GM21825 (cell line): ENCODE data around the gene CAMK1D.

Source experiments
- ATAC-seq: cut with Tn5 transposase; IDR thresholded peaks from one replicate; pipeline ENCODE4 v1.9.1; 2021; ENCODE audit warnings: mild to moderate bottlenecking, moderate library complexity; ENCODE audit not compliant: unreplicated experiment

The CAMK1D gene

DNA sequence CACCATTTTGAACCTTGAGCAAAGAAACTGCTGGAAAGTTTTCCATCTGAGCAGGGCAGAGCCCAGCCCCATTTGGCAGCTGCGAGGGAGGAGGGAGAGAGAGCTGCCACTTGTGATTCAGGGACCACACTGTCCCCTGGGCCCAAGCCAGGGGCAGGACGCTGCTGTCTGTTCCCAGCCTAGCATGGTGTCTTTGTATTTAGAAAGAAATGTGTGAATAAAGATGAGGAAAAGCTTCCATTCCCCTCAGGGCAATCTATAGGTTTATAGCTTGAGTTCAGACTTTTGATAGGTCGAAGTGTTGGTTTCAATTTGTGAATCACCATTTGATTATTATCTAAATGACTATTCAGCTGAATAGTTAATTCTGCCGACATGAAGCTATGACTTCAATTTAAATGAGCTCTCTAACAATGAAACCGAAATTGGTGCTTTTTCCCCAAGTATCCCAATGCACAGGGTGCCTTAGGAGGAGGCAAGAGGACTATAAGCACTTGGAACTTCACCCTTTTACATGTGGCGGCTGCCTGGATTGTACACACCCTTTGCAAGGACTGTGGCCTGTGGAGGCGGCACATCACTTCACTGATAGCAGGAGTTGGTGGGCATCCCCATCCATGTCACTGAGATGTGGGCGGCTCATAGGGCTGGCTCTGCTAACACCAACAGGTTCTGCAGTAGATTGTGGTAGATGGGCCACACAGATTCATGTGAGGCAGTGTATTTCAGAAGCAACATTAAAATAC, 428.7 kb downstream of the CAMK1D start:
- ATAC-seq: no peak

DNA sequence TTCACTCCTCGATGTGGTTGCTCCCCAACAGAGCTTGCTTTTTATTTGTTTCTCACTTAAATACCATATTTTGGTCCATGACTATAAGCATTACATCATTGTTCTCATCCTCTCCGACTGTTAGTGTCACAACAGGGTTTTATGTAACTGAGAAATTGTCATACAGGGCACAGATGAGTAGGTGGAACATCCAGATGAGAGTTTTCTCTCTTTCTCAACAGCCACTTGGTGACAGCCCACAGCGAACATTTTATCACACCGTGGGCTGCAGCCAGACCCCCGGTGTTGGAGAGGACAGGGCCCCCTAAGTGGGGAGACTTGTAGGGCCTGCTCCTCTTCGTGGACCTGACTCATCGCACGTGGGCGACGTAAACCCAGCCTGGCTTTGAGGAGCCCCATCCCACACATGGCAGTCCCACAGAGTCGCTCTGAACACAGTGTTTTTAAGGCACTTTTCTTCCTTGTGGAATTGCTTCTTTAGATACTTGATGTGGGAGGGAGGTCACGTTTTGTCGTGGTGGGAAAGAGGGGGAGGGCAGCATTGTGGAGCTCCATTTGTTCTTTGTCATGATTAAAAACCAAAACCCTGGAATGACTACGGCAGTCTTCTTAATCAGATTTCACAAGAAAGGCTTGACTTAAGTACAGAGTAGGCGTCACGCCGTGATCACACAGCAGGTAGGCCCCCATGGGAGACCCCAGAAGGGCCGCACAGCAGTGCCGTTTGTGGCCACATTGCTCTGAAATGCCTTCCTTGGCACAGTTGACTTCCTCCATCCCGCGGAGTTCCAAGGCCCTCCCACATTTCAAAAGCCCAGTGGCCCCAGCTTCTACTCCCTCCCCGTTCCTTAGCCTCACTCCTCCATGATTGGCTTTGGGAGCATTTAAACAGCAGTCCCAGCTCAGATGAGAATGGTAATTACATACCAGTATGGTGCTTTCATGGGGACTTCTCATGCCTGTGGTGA, 431.6 kb downstream of the CAMK1D start:
- ATAC-seq: no peak

DNA sequence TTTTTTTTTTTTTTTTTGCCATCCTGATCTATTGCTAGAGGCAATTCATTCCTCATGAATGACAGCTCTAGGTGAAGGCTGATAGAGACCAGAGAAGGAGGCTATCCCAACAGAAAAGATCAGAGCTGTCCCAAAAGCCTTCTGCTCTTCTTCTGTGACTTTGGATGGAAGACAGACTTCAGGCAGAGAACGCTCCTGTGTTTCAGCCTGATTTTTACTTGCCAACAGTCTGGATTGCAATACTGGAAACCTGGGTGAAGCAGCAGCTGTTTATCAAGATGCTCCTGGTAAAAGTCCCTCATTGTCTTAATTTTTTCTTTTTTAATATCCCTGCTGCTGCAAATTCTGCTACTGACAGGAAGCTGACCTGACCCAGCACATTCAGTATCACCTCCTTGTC, 432.6 kb downstream of the CAMK1D start:
- no peak for ATAC-seq

DNA sequence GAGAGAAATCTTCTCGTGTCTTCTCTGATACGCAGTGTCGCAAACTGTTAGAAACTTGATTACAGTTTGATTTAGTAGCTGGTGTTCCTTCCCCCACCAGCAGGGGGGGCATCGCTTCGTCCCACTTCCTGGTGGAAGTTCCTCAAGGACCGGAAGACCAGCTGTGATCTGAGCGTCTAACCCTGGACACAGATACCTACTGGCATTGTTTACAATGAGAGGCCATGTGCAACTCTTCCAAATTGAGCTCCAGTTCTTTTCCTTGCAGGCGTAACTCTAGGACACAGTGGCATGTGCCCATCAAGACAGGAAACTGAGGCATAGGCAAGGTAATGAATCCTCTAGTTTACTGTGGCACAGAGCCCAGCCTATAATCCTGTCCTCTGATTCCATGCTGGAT, 433.2 kb downstream of the CAMK1D start:
- ATAC-seq: no peak

DNA sequence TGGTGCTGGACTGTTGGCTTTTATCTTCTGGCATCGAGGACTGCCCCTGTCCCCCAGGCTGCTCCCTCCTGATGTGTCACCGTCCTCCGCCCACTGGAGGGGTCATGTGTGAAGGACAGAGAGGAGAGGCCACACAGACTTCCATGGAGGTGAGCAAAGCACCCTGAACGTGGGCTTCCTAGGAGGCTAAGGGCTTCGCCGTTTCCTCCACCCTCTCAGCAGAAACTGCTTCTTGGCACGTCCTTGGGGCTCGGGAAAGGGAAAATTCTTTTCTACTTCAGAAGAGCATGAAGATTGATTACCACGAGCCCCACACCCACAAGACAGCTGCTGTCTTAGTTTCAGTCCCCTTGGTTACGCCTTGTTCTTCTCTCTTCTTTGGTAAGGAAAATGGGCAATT, 433.9 kb downstream of the CAMK1D start:
- no peak for ATAC-seq

DNA sequence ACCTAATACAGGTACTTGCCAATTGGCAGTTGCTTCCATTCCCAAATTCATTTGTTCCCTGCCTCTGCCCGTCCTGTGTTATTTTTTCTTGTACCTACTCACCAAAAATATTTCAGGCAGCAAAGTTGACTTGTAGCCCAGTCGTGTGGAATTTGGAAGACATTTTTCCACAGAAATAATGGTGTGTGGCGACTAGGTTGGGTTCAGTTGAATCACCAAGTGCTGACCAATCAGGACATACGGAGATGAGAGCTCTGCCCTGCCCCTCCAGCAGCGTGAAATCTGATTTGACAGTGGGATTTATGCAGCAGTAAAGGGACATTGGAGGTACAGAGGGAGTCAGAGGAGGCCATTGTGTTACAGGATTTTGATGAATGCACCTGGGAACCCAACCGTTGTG, 435.3 kb downstream of the CAMK1D start:
- no peak for ATAC-seq

GRCh38 chr10:12785415-12785831, 436.1 kb downstream of the CAMK1D start:
- ATAC-seq: no peak

DNA sequence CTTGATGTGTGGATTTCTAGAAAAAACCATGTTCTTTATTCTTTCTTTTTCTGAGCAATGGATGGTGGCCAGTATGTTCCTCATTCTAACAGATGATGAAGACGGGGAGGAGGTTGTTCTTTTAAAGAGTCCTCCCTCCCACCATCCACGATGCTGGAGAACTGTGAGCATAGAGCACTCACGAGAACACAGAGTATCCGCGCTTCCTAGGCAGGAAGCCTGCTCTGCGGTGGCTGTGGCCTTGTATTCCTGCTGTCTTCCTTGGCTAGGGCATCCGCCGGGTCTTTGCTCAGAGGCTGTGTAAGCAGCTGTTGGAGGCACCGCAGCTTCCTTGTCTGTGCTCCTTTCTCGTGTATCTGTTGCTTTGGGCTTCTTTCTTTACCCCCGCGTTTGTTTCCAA, 437.9 kb downstream of the CAMK1D start:
- no peak for ATAC-seq

GRCh38 chr10:12788277-12788676, 438.9 kb downstream of the CAMK1D start:
- no peak for ATAC-seq

GRCh38 chr10:12790270-12790669, 440.9 kb downstream of the CAMK1D start:
- ATAC-seq: no peak

DNA sequence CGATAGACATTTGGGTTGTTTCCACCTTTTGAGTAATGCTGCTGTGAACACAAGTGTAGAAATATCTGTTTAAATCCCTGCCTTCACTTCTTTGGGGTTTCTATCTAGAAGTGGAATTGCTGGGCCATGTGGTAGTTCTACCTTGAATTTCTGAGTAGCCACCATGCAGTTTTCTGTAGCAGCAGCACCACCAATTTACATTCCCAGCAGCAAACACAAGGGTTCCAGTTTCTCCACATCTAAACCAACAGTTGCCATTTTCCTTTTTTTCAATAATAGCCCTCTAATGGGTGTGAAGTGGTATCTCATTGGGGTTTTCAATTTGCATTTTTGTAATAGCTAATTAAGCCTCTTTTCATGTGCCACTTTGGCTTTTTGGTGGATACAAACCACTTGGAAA, 442.4 kb downstream of the CAMK1D start:
- no peak for ATAC-seq

DNA sequence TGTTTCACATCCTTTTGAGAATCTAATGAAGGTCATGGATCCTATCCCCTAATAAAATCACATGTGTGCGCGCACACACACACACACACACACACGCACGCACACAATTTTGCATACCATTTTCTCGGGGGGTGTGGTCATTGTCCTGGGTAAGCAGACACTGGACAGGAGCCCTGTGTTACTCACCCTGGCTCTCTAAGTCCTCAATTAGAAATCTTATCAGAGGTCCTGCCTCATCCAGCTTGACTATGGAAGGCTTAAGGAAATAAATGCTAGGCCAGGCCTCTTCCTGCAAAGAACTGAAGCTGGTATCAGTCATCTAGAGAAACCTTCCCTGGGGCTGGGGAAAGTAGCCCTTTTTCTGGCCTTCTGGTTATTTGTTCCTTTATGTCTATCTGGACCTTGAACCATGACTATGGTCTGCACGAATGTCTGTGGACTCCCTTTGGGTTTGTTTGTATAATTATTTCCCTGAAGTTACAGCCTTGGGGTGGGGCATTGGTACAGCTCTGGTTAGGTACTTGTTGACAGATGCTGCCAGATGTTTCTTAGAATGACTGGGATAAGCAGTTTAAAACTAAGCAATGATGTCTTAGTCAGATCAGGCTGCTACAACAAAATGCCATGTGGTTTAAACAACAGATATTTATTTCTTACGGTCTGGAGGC, 443.7 kb downstream of the CAMK1D start:
- ATAC-seq: no peak

GRCh38 chr10:12795315-12796110, 446.2 kb downstream of the CAMK1D start:
- no peak for ATAC-seq

DNA sequence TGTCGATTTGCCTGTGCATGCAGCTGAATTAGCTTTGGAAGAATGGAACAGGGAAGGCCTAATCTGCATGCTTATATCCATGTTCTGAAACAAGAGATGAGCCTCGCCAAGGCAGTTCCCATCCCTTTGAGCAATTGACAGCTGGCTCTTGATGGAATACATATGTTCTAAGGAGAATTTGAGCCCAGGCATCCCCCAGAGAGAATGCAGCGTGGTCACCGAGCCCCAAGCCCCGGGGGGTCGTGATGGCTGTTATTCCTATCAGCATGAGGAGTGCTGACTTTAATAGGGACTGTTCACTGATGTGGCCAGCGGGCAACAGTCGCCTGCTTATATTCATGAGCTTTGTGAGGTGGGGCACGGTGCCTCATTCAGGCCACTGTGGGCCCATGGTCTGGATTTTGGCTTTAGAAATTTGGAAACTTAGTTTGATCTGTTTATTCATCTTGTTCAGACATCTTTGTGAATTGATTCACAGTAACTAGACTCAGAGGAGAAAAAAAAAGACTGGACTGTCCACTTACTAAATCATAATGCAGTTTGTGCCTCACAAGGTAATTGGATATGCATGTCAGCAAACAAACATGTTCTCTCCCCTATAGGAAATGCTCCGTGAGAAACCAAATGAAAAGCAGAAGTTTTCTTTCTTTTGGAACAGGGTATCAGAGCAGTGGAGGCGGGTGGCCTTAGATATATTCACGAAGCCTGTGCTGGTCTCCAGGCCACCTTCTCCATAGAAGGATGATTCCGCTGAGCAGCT, 447.2 kb downstream of the CAMK1D start:
- ATAC-seq: no peak

GRCh38 chr10:12797471-12798262, 448.3 kb downstream of the CAMK1D start:
- no peak for ATAC-seq

DNA sequence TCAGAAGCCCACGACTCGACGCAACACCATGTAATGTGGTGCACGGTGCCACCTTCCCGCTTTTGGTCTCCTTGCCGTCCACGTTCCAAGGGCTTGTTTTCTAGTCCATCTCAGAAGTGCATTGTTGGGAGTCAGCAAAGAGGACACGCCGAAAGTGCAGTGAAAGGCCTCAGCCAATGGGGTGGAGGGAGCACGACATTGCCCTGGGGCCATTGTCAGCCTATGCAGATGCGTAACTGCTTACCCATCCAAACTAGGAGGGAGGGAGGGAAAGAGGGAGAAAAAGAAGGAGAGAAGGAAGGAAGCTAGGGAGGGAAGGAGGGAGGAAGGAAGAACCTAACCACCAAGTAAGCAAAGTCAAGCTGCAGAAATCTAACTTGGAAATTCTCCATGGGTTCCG, 449.8 kb downstream of the CAMK1D start:
- no peak for ATAC-seq

DNA sequence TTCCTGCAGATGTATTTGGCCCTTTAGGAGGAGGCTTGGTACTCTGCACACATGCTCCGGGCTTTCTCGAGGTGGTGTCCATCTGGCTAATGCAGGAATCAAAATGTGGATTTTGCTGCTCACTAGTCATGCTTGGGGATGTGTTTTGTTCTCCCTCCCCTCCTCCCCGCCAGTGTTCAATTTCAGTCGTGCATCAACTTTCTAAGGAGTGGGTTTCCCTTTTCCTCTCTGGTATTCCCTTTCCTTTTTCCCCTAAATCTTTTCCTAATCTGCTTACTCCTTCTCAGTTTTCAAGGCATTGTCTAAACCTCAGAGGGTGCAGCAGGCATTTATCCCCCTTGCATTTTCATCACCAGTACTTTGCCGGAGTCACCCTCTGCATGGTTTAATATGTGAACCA, 450.4 kb downstream of the CAMK1D start:
- no peak for ATAC-seq

DNA sequence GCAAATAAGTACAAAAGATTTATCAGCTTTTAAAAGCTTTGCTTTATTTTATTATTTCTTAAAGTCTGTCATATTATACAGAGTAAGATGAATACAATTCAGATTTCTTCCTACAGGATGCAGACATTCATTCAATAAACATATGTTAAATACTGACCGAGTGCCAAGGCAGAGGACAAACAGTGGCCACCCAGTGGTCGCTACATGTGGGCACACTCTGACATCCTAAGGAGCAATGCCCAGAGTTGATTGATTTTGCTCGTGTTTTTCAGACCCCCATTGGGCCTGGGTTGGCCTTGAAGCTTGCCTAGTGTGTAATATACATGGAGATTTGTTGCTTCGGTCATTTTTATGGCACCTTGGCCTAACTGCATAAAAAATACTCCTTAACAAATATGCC, 451.0 kb downstream of the CAMK1D start:
- ATAC-seq: no peak
